Metanephros (tissue), 2 donors: ENCODE measurements around the gene ALKBH2. TPM values are rescaled to one million over a fixed set of nuclear protein-coding genes. Genes with fewer than 3 reads are reported as not detected.

Source experiments
- small RNA-seq: library from RNA; depleted of rRNA; stranded (forward); fragments of <200 nt; gene quantifications from one replicate; pipeline ENCODE3, GENCODE V24; 2014; ENCODE audit warnings: low replicate concordance
- total RNA-seq: library from RNA; depleted of rRNA; stranded (reverse); fragments of >200 nt; gene quantifications from one replicate; pipeline ENCODE4 v1.2.3, GENCODE V29; 2014

ALKBH2 gene
- 22.1 TPM for total RNA-seq

GRCh38 chr12:109093022-109093918 lies at the start of gene ALKBH2:
Gene ALKBH2, minus strand, starts transcription at chr12:109093472. Its CDS starts 686 bp downstream, at chr12:109092786.

GRCh38 chr12:109115758-109116610 lies 22.7 kb upstream of the ALKBH2 start, which contains the start of gene ACACB:
Gene ACACB, plus strand, starts transcription at chr12:109116587. Its CDS starts 22,819 bp downstream, at chr12:109139406.

GRCh38 chr12:109097435-109098182 lies 4.3 kb upstream of the ALKBH2 start, which contains the start of gene UNG:
Gene UNG, plus strand, starts transcription at chr12:109097597. Its CDS starts 83 bp downstream, at chr12:109097680.

GRCh38 chr12:109052414-109053323 lies 40.6 kb downstream of the ALKBH2 start, which contains the start of gene USP30:
Gene USP30, plus strand, starts transcription at chr12:109052576. Its CDS starts 103 bp downstream, at chr12:109052679.

Small RNA genes within 50 kb of the gene (small RNA-seq; reads per million reads assigned to genes)
- gene RNA5SP372: not detected

Other genes starting within 250 kb of the ALKBH2 start
- 29.5 TPM for gene SSH1, start 235.9 kb downstream of the ALKBH2 start, total RNA-seq
- 0.53 TPM for gene DAO, start 213.4 kb downstream of the ALKBH2 start, total RNA-seq
- gene SVOP, start 72.4 kb downstream of the ALKBH2 start, total RNA-seq: 0.12 TPM
- gene USP30, start 40.9 kb downstream of the ALKBH2 start, total RNA-seq: 18.2 TPM
- 47.3 TPM for gene UNG, start 4.1 kb upstream of the ALKBH2 start, total RNA-seq
- 54.4 TPM for gene ACACB, start 23.1 kb upstream of the ALKBH2 start, total RNA-seq
- 0.29 TPM for gene FOXN4, start 215.8 kb upstream of the ALKBH2 start, total RNA-seq